Esophagus muscularis mucosa (tissue), 4 donors: ENCODE measurements around the gene TERB1.

ENCODE experiments used
- EP300 ChIP-seq: sonication (generic); formaldehyde crosslinking; IDR thresholded peaks from one replicate; pipeline ENCODE4 v1.6.1; 2017; ENCODE audit warnings: antibody characterized with exemption
- POLR2A ChIP-seq: fragments of 450-650 bp; IDR thresholded peaks from one replicate; pipeline ENCODE4 v1.6.1; 2017; ENCODE audit warnings: antibody characterized with exemption, moderate library complexity, mild to moderate bottlenecking, low read depth
- TF ChIP-seq, protein P1 (sequence below), 3 experiments: fragments of 200-600 bp in 2 of 3; fragments of 450-650 bp in 1 of 3; sonication (generic) in 2 of 3; IDR thresholded peaks; one replicate each; pipeline ENCODE4 v1.5.1; 2017 to 2019; ENCODE audit warnings: antibody characterized with exemption in 3 of 3, mild to moderate bottlenecking in 2 of 3, moderate library complexity in 1 of 3

DNA sequence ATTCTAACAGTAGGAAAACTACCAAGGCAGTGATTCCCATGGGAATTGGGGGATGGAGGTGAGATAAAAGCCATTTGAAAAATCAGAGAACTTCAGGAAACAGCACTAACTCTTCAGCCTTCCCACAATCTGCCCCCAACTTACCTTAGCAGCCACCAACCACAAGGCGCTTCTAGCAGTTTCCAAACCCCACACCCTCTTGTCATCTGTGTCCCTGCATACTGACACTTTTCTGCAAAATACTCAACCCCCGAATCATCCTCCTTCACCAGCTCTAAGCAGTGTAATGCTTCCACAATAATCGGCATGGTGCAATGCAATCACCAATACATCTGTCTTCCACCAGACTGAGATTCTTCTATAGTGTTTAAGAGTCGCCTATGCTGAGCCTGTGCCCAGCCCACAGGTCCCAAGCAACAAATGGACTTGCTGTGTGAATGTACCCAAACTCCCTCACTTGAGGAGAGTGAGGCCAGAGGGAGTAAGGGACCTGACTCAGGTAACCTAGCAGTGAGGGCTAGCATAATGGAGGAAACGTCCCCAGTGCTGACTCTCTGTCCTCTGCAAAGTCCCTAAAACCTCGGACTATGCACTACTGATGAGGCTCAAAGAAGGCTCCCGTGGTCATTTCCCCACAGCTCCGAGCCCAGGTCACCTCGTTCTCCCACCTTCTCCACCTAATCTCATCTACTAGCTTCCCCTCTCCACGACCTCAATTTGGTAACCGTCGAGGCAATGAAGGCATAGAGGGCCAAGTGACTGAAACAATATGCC lies 50.9 kb downstream of the TERB1 start:
- TF ChIP-seq EP300 (no peak), POLR2A (no peak)
- TF ChIP-seq, protein P1, sequence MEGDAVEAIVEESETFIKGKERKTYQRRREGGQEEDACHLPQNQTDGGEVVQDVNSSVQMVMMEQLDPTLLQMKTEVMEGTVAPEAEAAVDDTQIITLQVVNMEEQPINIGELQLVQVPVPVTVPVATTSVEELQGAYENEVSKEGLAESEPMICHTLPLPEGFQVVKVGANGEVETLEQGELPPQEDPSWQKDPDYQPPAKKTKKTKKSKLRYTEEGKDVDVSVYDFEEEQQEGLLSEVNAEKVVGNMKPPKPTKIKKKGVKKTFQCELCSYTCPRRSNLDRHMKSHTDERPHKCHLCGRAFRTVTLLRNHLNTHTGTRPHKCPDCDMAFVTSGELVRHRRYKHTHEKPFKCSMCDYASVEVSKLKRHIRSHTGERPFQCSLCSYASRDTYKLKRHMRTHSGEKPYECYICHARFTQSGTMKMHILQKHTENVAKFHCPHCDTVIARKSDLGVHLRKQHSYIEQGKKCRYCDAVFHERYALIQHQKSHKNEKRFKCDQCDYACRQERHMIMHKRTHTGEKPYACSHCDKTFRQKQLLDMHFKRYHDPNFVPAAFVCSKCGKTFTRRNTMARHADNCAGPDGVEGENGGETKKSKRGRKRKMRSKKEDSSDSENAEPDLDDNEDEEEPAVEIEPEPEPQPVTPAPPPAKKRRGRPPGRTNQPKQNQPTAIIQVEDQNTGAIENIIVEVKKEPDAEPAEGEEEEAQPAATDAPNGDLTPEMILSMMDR (IDR thresholded peaks at IDR 0.05), result no peak
